Fibroblast of skin of scalp (primary cell): Measurements from ENCODE around the gene GOLIM4.
A peak's percentile ranks its signal among the peaks of the same experiment; 100 is the strongest.

Source experiments
- DNase-seq: peaks from one replicate; pipeline ENCODE4 v3.0.0-alpha.2; 2013

GOLIM4 gene

GRCh38 chr3:168097381-168097780, 1.7 kb upstream of the GOLIM4 start:
- no peak for DNase-seq

- DNase-seq: peak; percentile 91
Measured at GRCh38 chr3:168096210-168096652, 507 bp upstream of the GOLIM4 start.

- peak; percentile 69 for DNase-seq
Measured at GRCh38 chr3:168094877-168095610, 680 bp downstream of the GOLIM4 start.

- DNase-seq: no peak
Measured at GRCh38 chr3:168094580-168094876, 1.2 kb downstream of the GOLIM4 start.

- no peak for DNase-seq
Measured at GRCh38 chr3:168093790-168094189, 1.9 kb downstream of the GOLIM4 start.

DNA sequence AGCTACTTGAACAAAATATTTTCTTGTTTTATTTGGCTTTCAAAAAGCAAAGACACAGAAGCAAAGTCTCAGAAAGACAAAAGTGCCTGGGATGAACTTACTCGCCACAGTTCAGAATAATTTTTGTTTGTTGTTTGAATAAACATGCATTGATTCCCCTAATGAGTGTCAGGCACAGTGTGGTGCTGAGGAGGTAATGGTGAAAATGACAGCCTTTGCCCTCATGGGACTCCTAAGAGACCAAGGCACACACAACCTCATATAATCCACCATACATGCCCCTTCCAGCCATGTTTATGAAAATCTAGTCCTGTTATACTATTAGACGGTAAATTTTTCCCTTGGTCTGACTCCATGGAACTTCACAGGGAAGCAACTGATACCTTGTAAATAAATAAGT, 2.5 kb downstream of the GOLIM4 start:
- DNase-seq: no peak

GRCh38 chr3:168091941-168092340, 3.8 kb downstream of the GOLIM4 start:
- no peak for DNase-seq

GRCh38 chr3:168091302-168091858, 4.3 kb downstream of the GOLIM4 start:
- no peak for DNase-seq

- peak; percentile 32 for DNase-seq
Measured at GRCh38 chr3:168090306-168091085, 5.2 kb downstream of the GOLIM4 start.

DNA sequence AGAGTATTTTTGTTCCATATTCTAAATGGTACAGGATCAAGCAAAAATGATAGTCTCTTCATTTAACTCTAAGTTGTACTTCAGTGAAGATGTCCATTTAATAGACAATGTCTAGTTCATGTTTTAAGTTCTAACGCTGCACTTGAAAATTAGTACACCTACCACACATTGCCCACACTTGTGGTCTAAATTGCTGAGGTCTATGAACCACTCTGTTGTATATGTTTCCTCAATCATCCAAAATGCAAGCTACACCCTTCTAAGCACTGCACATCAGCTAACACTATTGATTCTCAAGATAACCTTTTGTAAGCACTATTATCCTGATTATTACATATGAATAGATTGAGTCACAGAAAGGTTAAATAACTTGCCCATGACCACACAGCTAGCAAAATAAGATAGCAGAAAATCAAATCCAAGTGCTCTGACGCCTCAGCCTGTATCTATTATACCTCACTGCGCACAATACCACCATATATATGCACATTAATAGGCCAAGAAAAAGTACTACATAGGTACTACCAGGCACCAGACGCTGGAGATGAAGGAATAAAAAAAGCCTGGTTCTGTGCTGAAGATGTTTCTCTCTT, 6.4 kb downstream of the GOLIM4 start:
- no peak for DNase-seq

DNA sequence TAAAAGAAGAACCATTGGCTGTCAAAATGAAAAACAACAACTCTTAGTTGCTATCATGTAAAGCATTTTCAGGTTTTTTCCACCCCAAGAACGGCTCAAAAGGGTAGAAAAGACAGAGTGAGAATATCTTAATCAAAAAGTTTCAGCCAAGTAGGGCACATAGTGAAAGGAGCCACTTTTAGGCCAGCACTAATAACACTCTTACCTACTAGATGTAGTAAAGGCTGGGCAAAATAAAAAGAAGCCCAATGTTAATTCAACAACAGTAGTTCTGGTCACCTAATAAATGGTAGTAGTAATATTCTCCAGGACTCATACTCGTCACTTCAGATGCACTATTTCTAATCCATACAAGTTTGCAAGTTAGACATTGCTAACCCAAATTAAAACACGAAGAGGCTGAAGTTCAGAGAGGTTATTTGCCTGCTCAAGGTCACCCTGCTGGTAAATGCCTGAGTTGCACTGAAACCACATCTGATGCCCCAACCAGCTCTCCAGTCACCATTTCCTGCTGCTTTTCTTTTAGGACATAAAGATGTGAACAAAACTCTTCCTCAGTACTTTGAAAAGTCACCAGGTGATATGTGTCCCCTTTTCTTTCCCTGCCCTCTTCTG, 7.5 kb downstream of the GOLIM4 start:
- no peak for DNase-seq

DNA sequence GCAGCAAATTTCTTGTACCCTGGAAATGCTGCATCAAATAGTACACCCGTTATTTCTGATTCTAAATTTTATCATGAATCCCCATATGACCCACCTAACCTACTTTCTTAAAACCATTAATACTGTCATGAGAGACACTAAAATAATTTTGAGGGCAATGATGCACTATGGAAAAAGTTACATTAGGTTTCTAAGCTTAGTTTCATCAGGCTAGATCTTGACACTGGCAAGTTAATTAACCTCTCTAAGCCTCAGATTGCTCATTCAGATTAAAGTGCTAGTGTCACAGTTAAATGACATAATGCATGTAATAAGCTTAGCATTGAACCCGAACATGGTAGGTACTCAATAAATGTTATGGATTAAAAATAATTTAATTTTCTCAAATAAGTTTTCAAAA, 8.2 kb downstream of the GOLIM4 start:
- no peak for DNase-seq

- DNase-seq: no peak
Measured at GRCh38 chr3:168086541-168087260, 9.0 kb downstream of the GOLIM4 start.

- DNase-seq: no peak
Measured at GRCh38 chr3:168085491-168086119, 10.1 kb downstream of the GOLIM4 start.

- no peak for DNase-seq
Measured at GRCh38 chr3:168083906-168084305, 11.8 kb downstream of the GOLIM4 start.

DNA sequence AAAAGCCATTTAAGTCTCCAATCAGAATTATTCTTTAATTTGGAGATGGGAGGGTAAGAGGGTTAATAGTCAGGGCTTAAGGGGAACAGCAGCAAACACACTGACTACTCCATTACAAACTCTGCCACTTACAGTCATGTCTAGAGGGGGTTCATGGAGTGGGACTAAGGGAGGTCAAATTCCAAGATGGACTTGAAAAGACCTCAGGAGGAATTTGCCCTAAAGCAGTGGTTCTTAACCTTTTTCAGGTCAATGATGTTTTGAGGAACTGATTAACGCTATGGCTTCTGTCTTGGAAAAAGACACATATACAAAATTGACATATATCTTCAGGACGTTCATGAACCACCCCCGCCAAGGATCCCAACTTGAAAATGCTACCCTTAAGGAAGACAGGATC, 13.9 kb downstream of the GOLIM4 start:
- DNase-seq: no peak

DNA sequence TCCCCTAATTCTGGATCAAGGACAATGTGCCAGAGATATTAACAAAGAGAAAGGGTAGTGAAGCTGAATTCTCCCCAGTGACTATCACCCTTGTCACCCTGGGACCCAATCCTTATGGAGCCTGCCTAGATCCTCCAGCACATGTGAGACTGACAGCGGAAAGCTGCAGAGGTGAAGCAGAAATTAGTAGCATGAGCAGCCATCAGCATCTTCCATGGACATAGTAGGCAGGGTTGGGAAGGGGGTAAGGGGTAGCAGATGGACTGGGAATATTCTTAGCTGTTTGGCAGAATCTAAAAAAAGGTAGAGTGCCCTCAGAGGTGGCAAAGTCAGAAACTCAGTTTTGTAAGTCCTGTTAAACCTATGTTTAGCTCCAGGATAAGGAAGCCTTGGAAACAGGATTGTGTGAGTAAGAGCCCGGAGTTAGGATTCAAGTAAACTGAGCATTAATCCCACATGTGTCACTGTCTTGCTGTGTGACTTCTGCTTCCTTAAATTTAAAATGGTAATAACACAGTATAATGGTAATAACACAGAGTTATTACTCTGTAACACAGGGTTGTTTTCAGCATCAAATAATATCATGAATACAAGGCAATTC, 14.5 kb downstream of the GOLIM4 start:
- peak; percentile 18 for DNase-seq

- DNase-seq: no peak
Measured at GRCh38 chr3:168080499-168081170, 15.1 kb downstream of the GOLIM4 start.

GRCh38 chr3:168080022-168080421, 15.7 kb downstream of the GOLIM4 start:
- no peak for DNase-seq

GRCh38 chr3:168077091-168077490, 18.6 kb downstream of the GOLIM4 start:
- no peak for DNase-seq
